DOHH2 (cell line): ENCODE measurements around the gene GLYR1.

Experiments
- EZH2phosphoT487 ChIP-seq: fragments of 200-600 bp; sonication (generic); IDR thresholded peaks from 2 replicates; pipeline ENCODE4 v1.6.1; 2017; ENCODE audit warnings: borderline replicate concordance, mild to moderate bottlenecking, antibody characterized with exemption, low read length, moderate library complexity, mixed read lengths
- TF ChIP-seq, protein P1 (sequence below): fragments of 200-600 bp; sonication (generic); IDR thresholded peaks from one replicate; pipeline ENCODE4 v1.5.1; 2014; ENCODE audit warnings: antibody characterized with exemption, mild to moderate bottlenecking, low read depth, low read length; ENCODE audit not compliant: poor library complexity, severe bottlenecking

DNA sequence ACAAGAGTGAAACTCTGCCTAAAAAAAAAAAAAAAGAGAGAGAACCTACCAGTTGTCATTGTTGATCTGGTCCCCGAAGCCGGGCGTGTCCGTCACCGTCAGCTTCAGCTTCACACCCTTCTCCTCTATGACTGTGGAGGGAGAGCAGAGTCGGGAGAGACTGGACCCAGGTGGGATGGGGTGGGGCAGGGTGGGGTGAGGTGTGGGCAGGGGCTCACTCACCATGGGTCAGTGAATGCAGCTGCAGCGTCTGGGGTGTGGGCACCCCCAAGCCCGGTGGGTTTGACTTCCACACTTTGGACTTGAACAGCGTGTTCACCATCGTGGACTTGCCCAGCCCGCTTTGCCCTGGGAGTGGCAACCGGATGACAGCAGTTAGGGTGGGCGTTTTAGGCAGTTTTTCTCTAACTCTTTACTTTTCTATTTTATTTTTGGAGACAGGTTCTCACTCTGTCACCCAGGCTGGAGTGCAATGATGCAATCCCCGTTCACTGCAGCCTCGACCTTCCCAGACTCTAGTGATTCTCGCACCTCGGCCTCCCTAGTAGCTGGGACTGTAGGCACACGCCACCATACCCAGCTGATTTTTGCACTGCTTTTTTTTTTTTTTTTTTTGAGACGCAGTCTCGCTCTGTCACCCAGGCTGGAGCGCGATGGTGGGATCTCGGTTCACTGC lies 61.2 kb downstream of the GLYR1 start:
- TF ChIP-seq, protein P1, sequence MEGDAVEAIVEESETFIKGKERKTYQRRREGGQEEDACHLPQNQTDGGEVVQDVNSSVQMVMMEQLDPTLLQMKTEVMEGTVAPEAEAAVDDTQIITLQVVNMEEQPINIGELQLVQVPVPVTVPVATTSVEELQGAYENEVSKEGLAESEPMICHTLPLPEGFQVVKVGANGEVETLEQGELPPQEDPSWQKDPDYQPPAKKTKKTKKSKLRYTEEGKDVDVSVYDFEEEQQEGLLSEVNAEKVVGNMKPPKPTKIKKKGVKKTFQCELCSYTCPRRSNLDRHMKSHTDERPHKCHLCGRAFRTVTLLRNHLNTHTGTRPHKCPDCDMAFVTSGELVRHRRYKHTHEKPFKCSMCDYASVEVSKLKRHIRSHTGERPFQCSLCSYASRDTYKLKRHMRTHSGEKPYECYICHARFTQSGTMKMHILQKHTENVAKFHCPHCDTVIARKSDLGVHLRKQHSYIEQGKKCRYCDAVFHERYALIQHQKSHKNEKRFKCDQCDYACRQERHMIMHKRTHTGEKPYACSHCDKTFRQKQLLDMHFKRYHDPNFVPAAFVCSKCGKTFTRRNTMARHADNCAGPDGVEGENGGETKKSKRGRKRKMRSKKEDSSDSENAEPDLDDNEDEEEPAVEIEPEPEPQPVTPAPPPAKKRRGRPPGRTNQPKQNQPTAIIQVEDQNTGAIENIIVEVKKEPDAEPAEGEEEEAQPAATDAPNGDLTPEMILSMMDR: no peak
- no peak for TF ChIP-seq EZH2phosphoT487
